IgD-negative memory B cell (primary cell): Measurements from ENCODE around the gene PCDH10. TPM values are rescaled to one million over a fixed set of nuclear protein-coding genes. Genes with fewer than 3 reads are reported as not detected.
"Not testable (repeated sequence)": the region's sequence is repeated elsewhere in the genome, so short reads cannot be mapped to it uniquely, and the experiment has no call there.

Source experiments
- H3K27ac Mint-ChIP-seq, 3 donors: one replicate each; pipeline ENCODE4 v1.8.0; 2020 to 2022; ENCODE audit warnings: mild to moderate bottlenecking in 3 of 3, mixed read lengths in 3 of 3, moderate library complexity in 1 of 3
- H3K27me3 Mint-ChIP-seq: one replicate; pipeline ENCODE4 v1.8.0; 2021; ENCODE audit warnings: mixed read lengths
- H3K36me3 Mint-ChIP-seq: one replicate; pipeline ENCODE4 v1.8.0; 2020; ENCODE audit warnings: mild to moderate bottlenecking, mixed read lengths
- H3K4me1 Mint-ChIP-seq, 3 donors: one replicate each; pipeline ENCODE4 v1.8.0; 2020 to 2022; ENCODE audit warnings: mixed read lengths in 3 of 3, mild to moderate bottlenecking in 1 of 3
- H3K4me3 Mint-ChIP-seq, 4 donors: one replicate each; pipeline ENCODE4 v1.8.0; 2020 to 2022; ENCODE audit warnings: mild to moderate bottlenecking in 4 of 4, mixed read lengths in 4 of 4, moderate library complexity in 3 of 4
- H3K9me3 Mint-ChIP-seq, 3 donors: one replicate each; pipeline ENCODE4 v1.8.0; 2020 to 2021; ENCODE audit warnings: mixed read lengths in 3 of 3, mild to moderate bottlenecking in 1 of 3
- polyA plus RNA-seq: library from polyadenylated mRNA; unstranded; fragments of 300-500 nt; fragmentation: Illumina TruSeq; gene quantifications from one replicate; pipeline ENCODE4 v1.2.3, GENCODE V29; 2021

Gene PCDH10
- polyA plus RNA-seq, 1 donor from 2014 or later, result not detected

DNA sequence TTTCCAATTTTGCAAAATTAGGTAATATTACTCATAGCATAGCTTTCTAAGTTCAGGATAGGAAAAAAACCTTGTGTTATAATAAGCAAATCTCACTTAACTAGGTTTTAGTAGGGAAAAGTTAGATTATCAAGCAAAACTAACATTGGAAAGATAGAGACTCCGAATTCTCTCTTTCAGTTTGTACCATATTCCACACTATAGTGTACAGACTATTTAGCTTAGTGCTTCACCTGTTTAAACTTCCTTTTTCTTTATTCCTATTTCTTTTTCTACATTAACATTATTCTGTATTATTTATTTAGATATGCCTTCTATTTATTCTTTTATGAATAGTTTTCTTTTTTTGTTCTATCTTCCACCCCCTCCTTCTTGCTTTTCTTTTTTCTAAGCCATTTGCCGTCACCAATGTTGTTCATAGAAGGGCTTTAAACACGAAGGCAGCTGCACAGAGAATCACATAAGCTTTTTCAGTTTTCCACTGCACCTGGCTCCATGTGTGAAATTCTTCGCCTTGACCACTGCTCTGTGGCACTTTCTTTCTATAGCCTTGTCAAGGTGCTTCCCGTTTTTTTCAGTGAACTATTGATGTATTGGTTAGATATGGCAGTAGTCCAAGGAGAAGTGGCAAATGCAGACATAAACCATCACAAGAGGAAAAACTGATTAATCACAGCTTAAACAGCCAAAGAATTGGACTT lies 8.5 kb downstream of the PCDH10 start:
- Mint-ChIP-seq H3K27ac (no peak overlapping the region), H3K4me3 (no peak overlapping the region), H3K9me3 (peaks cover 0 to 3% (median 0%) of the 10 kb centered on the region in 3 donors), H3K27me3 (peaks cover 1% of the 10 kb centered on the region), H3K36me3 (no peaks in the 10 kb centered on the region), H3K4me1 (no peaks in the 10 kb centered on the region)

DNA sequence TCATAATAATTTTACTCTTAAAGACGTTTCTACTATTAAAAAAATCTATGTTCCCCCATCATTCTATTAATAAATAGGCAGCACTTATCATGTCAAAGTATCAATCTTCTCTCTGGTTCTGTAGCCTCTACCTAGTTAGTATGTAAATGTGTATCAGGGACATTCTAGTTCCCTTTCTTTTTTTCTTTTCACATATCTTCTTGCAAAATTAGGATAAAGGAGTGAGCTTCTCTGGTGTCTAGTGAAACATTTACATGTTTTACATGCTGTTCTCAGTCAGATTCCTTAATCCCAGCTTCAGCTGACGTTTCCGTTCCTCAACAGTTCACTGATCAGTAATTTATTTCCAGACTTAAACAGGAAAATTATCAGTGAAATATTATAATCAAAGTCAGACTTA lies 11.8 kb downstream of the PCDH10 start:
- H3K4me1 Mint-ChIP-seq, result no peaks in the 10 kb centered on the region
- H3K27ac Mint-ChIP-seq, result no peak overlapping the region
- no peak overlapping the region for H3K4me3 Mint-ChIP-seq
- H3K36me3 Mint-ChIP-seq, result no peaks in the 10 kb centered on the region
- H3K9me3 Mint-ChIP-seq, result no peaks in the 10 kb centered on the region
- no peaks in the 10 kb centered on the region for H3K27me3 Mint-ChIP-seq

DNA sequence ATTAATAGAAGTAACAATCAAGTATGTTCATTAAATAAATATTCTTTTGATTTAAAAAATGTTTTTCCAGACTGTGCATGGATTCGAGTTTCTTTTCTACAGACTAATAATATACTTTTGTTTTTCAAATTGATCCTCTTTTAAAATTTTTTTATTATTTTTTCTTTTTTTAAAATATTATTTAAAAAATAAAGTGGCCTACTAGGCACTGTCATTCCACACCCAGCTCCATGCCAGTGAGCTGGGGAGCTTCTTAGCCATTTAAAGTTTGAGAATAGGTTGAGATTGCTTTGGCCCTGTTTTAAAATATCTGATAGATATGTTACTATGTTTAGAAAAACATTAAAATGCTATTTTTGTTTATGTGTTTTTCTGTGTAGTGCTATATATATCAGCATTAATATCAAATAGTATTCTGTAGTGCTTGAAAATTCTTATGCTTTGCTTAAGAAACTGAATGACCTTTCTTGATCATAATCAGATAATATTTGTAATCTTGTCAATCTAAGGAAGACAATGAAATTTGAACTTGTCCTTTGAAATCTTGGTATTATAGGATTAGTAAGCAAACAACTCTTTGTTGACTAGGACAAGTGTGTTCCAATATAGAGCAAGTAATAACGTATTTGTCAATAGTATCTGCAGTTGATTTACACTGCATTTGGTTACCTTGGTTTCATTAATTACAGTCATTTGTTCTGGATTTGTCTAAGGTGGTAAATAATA lies 12.6 kb downstream of the PCDH10 start:
- H3K36me3 Mint-ChIP-seq, result no peaks in the 10 kb centered on the region
- no peaks in the 10 kb centered on the region for H3K27me3 Mint-ChIP-seq
- no peak overlapping the region for H3K4me3 Mint-ChIP-seq
- H3K4me1 Mint-ChIP-seq, result no peaks in the 10 kb centered on the region
- H3K27ac Mint-ChIP-seq, result no peak overlapping the region
- H3K9me3 Mint-ChIP-seq, result no peaks in the 10 kb centered on the region

DNA sequence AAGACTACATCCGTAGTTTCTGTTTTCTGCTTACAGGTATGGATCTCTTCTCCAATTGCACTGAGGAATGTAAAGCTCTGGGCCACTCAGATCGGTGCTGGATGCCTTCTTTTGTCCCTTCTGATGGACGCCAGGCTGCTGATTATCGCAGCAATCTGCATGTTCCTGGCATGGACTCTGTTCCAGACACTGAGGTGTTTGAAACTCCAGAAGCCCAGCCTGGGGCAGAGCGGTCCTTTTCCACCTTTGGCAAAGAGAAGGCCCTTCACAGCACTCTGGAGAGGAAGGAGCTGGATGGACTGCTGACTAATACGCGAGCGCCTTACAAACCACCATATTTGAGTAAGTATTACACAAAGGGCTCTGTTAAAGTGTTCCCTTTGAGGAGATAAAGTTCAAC lies 13.8 kb downstream of the PCDH10 start:
- H3K27ac Mint-ChIP-seq, result no peak overlapping the region

DNA sequence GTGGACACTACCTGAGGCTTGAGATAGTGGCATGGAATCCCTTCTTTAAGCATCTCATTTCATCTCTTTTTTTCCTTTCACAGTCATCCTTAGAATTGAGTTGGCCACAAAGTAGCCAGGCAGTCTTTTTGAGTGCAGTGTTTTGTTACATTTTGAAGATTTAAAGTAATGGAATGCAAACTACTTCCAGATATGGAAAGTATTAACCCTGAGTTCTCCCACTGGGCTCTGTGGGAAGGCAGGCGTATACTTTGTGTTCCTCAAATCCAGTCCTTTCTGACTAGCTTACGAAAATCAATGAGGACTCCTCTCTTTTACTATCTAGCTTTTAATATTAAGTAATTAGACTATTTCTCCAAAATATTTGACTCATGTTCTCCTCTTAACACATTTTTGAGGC lies 29.9 kb downstream of the PCDH10 start:
- Mint-ChIP-seq H3K27ac (no peak overlapping the region), H3K27me3 (no peaks in the 10 kb centered on the region), H3K4me3 (no peak overlapping the region), H3K36me3 (no peaks in the 10 kb centered on the region), H3K4me1 (no peaks in the 10 kb centered on the region), H3K9me3 (peaks cover 0 to 2% (median 0%) of the 10 kb centered on the region in 3 donors)

More for the DNA sequence above, 13.8 kb downstream of the PCDH10 start:
- Mint-ChIP-seq H3K36me3 (no peaks in the 10 kb centered on the region), H3K4me3 (no peak overlapping the region), H3K27me3 (no peaks in the 10 kb centered on the region), H3K4me1 (peaks cover 0 to 2% (median 0%) of the 10 kb centered on the region in 3 donors), H3K9me3 (no peaks in the 10 kb centered on the region)

DNA sequence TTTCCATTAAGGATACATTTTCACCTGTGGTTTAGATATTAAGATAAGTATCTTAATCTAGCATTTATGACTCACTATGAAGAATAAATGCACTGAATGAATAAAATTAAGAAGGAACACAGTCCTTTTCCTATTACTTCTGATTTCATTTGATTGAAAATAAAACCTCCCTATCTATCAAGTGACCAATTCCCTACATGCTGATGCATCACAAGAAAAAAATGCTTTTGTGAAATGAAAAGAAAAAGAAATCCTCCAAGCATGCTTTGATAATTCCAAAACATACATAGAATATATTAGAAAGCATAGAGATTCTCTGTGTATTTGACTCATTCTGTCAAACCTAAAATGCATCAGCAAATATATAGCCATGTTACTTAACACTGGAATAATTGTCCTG lies 37.1 kb downstream of the PCDH10 start:
- Mint-ChIP-seq H3K36me3 (no peaks in the 10 kb centered on the region), H3K4me1 (no peaks in the 10 kb centered on the region), H3K4me3 (no peak overlapping the region), H3K9me3 (no peaks in the 10 kb centered on the region), H3K27me3 (no peaks in the 10 kb centered on the region), H3K27ac (no peak overlapping the region)

DNA sequence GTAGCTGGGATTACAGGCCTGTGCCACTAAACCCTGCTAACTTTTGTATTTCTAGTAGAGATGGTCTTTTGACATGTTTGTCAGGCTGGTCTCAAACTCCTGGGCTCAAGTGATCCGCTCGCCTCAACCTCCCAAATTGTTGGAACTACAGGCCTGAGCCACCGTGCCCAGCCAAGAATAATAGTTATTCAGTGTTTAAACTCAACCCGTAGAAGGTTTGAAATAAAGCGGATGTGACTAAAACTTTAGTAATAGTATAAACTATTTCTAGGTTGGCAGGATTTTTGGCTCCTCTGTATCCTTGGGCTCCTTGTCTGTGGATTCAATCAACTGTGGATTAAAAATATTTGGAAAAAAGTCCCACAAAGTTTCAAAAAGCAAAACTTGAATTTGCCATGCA lies 37.8 kb downstream of the PCDH10 start:
- Mint-ChIP-seq H3K36me3 (no peaks in the 10 kb centered on the region), H3K9me3 (no peaks in the 10 kb centered on the region), H3K4me3 (no peak overlapping the region), H3K4me1 (no peaks in the 10 kb centered on the region), H3K27me3 (no peaks in the 10 kb centered on the region), H3K27ac (no peak overlapping the region)

DNA sequence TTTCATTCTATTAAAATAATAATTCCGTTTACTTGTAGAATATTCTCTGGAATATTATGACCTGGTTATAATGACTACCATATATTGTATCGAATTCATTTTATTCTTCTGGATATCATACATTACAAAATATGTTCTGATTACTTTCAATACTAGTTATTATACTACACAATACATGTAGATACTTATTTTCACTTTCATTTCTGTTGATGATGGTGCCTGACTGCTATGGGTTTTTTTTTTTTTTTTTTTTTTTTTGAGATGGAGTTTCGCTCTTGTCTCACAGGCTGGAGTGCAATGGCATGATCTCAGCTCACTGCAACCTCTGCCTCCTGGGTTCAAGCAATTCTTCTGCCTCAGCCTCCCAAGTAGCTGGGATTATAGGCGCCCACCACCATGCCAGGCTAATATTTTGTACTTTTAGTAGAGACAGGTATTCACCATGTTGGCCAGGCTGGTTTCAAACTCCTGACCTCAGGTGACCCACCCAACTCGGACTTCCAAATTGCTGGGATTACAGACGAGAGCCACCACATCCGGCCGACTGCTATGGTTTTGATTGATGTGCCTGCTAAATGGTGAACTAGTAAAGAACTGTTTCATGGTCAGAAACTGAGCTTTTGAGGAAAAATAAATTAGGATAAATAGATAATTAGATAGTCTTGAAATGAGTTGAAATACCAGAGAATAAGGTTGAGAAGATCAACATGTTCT lies 39.5 kb downstream of the PCDH10 start:
- Mint-ChIP-seq H3K4me1 (no peaks in the 10 kb centered on the region), H3K9me3 (no peaks in the 10 kb centered on the region), H3K27me3 (no peaks in the 10 kb centered on the region), H3K36me3 (no peaks in the 10 kb centered on the region), H3K27ac (no peak overlapping the region), H3K4me3 (no peak overlapping the region)

DNA sequence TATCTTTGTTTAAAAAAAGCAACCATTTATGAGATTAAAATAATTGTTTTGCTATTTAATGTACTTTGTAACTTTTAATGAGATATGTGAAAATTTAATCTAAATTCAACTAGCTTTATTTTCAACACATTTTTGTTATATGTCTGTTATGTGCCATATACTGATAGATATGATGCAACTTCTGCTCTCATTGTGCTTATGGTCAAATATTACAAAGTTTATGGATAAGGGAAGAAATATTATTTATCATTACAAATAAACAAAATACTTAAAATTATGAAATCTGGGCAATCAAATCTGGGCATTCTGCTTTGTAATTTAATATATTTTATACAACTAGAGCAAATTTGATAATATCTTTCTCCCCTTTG lies 40.0 kb downstream of the PCDH10 start:
- Mint-ChIP-seq H3K27me3 (no peaks in the 10 kb centered on the region), H3K9me3 (no peaks in the 10 kb centered on the region), H3K36me3 (no peaks in the 10 kb centered on the region), H3K27ac (no peak overlapping the region), H3K4me3 (no peak overlapping the region), H3K4me1 (no peaks in the 10 kb centered on the region)

DNA sequence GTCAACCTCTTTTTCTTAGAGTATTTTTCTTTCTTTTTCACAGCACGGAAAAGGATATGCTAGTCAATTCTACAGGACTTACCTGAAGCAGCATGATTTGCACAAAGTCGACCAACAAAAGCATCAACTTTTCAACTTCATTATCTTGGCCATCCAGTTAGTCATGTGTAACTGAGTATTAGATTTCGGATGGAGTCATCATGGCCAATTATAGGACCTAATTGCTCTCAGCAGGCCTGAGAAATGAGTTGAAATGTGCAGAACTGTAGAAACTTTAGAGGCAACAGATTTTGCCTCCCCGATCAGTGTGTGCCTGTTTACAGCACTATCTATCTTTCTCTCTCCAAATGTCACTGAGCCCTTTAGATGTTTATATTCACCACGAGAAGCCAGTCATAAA lies 41.0 kb downstream of the PCDH10 start:
- no peaks in the 10 kb centered on the region for H3K36me3 Mint-ChIP-seq
- no peaks in the 10 kb centered on the region for H3K9me3 Mint-ChIP-seq
- no peak overlapping the region for H3K4me3 Mint-ChIP-seq
- no peaks in the 10 kb centered on the region for H3K27me3 Mint-ChIP-seq
- no peak overlapping the region for H3K27ac Mint-ChIP-seq
- no peaks in the 10 kb centered on the region for H3K4me1 Mint-ChIP-seq

DNA sequence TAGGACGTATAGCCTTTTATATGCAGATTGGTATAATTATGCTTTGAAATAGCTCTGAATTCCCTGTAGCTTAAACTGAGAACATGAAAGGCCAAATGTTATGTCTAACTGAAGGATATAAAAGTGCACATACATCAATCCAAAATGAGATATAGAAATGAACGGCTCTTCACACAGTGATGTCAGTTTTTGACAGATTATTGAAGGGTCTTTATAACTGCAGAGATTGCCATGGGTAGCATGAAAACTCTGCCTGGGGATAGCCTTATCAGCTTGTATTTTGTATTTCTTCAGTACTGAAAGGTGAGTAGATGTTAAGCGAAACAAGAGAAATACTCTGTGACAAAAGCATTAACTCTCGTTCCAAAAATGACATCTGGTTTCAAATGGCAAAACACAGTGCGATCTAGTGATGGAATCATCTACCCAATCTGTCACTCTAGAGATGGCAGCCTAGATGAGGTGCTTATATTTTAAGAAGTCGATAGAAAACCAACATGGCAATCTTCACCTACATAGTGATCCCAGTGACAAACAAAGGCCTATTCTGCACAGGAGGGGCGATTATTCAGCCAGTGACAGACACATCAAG lies 59.7 kb downstream of the PCDH10 start:
- H3K36me3 Mint-ChIP-seq, result no peaks in the 10 kb centered on the region
- H3K27ac Mint-ChIP-seq, result no peak overlapping the region
- no peaks in the 10 kb centered on the region for H3K27me3 Mint-ChIP-seq
- peaks cover 0 to 7% (median 2%) of the 10 kb centered on the region in 3 donors for H3K9me3 Mint-ChIP-seq
- H3K4me3 Mint-ChIP-seq, result no peak overlapping the region
- H3K4me1 Mint-ChIP-seq, result no peaks in the 10 kb centered on the region

DNA sequence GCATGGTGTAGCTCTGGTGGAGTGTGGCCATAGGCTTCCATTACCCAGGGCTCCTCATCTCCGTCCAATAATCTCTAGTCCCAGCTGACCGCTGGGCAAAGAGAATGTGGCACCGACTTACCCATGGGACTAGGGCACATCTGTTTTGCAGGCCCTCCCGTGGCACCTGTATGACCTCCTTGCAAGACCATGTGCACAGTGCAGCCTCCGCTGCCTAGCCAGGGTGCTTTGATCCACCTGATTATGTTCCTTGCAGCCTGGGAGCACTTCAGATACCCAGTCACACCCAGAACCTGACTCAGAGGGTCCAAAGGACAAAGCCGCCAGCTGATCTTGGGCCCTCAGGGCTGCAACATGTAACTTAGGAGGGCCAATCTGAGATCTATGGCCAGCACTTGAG lies 84.8 kb downstream of the PCDH10 start:
- H3K4me1 Mint-ChIP-seq, result no peaks in the 10 kb centered on the region
- H3K4me3 Mint-ChIP-seq, result no peak overlapping the region
- no peaks in the 10 kb centered on the region for H3K36me3 Mint-ChIP-seq
- H3K27ac Mint-ChIP-seq, result no peak overlapping the region
- H3K27me3 Mint-ChIP-seq, result no peaks in the 10 kb centered on the region
- peaks cover 0 to 4% (median 0%) of the 10 kb centered on the region in 3 donors for H3K9me3 Mint-ChIP-seq

DNA sequence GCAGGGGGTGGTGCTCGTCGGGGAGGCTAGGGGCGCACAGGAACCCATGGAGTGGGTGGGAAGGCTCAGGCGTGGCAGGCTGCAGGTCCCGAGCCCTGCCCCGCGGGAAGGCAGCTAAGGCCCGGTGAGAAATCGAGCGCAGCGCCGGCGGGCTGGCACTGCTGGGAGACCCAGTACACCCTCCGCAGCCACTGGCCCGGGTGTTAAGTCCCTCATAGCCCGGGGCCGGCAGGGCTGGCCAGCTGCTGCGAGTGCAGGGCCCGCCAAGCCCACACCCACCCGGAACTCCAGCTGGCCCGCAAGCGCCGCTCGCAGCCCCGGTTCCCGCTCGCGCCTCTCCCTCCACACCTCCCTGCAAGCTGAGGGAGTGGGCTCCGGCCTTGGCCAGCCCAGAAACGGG lies 91.4 kb downstream of the PCDH10 start:
- H3K27ac Mint-ChIP-seq, H3K4me1 Mint-ChIP-seq, H3K9me3 Mint-ChIP-seq, H3K27me3 Mint-ChIP-seq, H3K4me3 Mint-ChIP-seq, H3K36me3 Mint-ChIP-seq: not testable (repeated sequence)
